GM19468 (cell line): ENCODE measurements around the gene COL1A1.

Source experiments
- ATAC-seq: cut with Tn5 transposase; IDR thresholded peaks from one replicate; pipeline ENCODE4 v1.9.1; 2021; ENCODE audit warnings: mild to moderate bottlenecking, moderate library complexity, moderate number of reproducible peaks; ENCODE audit not compliant: unreplicated experiment; ENCODE audit errors: extremely low read depth

The COL1A1 gene

GRCh38 chr17:50175035-50175807 is 26.2 kb downstream of the COL1A1 start:
- ATAC-seq = no peak

- no peak for ATAC-seq
Observed at GRCh38 chr17:50174444-50174843, 27.0 kb downstream of the COL1A1 start.

- ATAC-seq = no peak
Observed at GRCh38 chr17:50173335-50173941, 28.0 kb downstream of the COL1A1 start.

- ATAC-seq = no peak
Observed at GRCh38 chr17:50172936-50173334, 28.5 kb downstream of the COL1A1 start.

- ATAC-seq = no peak
Observed at GRCh38 chr17:50172130-50172529, 29.3 kb downstream of the COL1A1 start.

- no peak for ATAC-seq
Observed at GRCh38 chr17:50171371-50172071, 29.9 kb downstream of the COL1A1 start.

- no peak for ATAC-seq
Observed at GRCh38 chr17:50170662-50171370, 30.6 kb downstream of the COL1A1 start.

GRCh38 chr17:50169881-50170459 is 31.5 kb downstream of the COL1A1 start:
- ATAC-seq = no peak

- no peak for ATAC-seq
Observed at GRCh38 chr17:50169121-50169764, 32.2 kb downstream of the COL1A1 start.

GRCh38 chr17:50168319-50168718 is 33.1 kb downstream of the COL1A1 start:
- no peak for ATAC-seq

GRCh38 chr17:50167371-50167770 is 34.1 kb downstream of the COL1A1 start:
- ATAC-seq = no peak

GRCh38 chr17:50166518-50167181 is 34.8 kb downstream of the COL1A1 start:
- ATAC-seq = no peak

- ATAC-seq = no peak
Observed at GRCh38 chr17:50165867-50166517, 35.4 kb downstream of the COL1A1 start, which contains the start of gene SGCA. SGCA (plus strand) TSS chr17:50166005; CDS start chr17:50166041, 36 bp downstream.

GRCh38 chr17:50165466-50165865 is 36.0 kb downstream of the COL1A1 start:
- ATAC-seq = no peak

GRCh38 chr17:50165066-50165465 is 36.4 kb downstream of the COL1A1 start:
- ATAC-seq = no peak

GRCh38 chr17:50164697-50164988 is 36.8 kb downstream of the COL1A1 start:
- no peak for ATAC-seq

GRCh38 chr17:50163843-50164696 is 37.4 kb downstream of the COL1A1 start:
- ATAC-seq = no peak
